Esophagus squamous epithelium (tissue), 5 donors: Measurements from ENCODE around the gene LAMTOR2. TPM values are rescaled to one million over a fixed set of nuclear protein-coding genes. Genes with fewer than 3 reads are reported as not detected.
A peak's percentile ranks its signal among the peaks of the same experiment; 100 is the strongest.

Experiments
- DNase-seq: peaks from one replicate; lab custom pipeline; 2025; lab: John Stamatoyannopoulos, UW
- H3K27ac ChIP-seq, 4 donors: fragments of 200-600 bp; sonication (generic); one replicate each; pipeline ENCODE4 v1.5.1; 2016 to 2019; ENCODE audit warnings: mild to moderate bottlenecking in 1 of 4
- H3K27me3 ChIP-seq, 4 donors: fragments of 200-600 bp; sonication (generic); 1 replicate in 3 of 4; 2 replicates in 1 of 4; pipeline versions ENCODE4 v1.5.1 to v1.6.0; 2017 to 2021; ENCODE audit warnings: antibody characterized with exemption in 1 of 4
- H3K36me3 ChIP-seq, 3 donors: fragments of 200-600 bp; sonication (generic); one replicate each; pipeline ENCODE4 v1.5.1; 2016 to 2019
- H3K4me1 ChIP-seq, 3 donors: fragments of 200-600 bp; sonication (generic); one replicate each; pipeline ENCODE4 v1.5.1; 2017 to 2019
- H3K4me3 ChIP-seq, 4 donors: fragments of 200-600 bp; sonication (generic); 1 replicate in 3 of 4; 2 replicates in 1 of 4; pipeline ENCODE4 v1.5.1; 2016 to 2019; ENCODE audit warnings: mild to moderate bottlenecking in 2 of 4, moderate library complexity in 1 of 4
- H3K9me3 ChIP-seq, 3 donors: fragments of 200-600 bp; sonication (generic); one replicate each; pipeline ENCODE4 v1.5.1; 2016 to 2019
- POLR2A ChIP-seq, 4 donors: fragments of 450-650 bp; IDR thresholded peaks; one replicate each; pipeline ENCODE4 v1.6.1; 2017; ENCODE audit warnings: antibody characterized with exemption in 4 of 4, mild to moderate bottlenecking in 4 of 4, moderate library complexity in 3 of 4
- WGBS, 2 donors: methylation state at CpG; one replicate each; pipeline ENCODE4 v1.1.5; 2018; 5-methylcytosine and 5-hydroxymethylcytosine counted together
- intact Hi-C: fragments of 100-400 bp; cut with DNase I; formaldehyde crosslinking; loops from one replicate; pipeline ENCODE4 v1.15.0; 2022
- total RNA-seq, 4 donors: library from RNA; depleted of rRNA; stranded (reverse); fragments of >200 nt; gene quantifications; one replicate each; pipeline ENCODE4 v1.1.0, GENCODE V29; 2016
- TF ChIP-seq, protein P1 (sequence below), 6 experiments: fragments of 450-650 bp in 4 of 6; fragments of 200-600 bp in 2 of 6; sonication (generic) in 2 of 6; IDR thresholded peaks; one replicate each; pipeline ENCODE4 v1.5.1; 2016 to 2019; ENCODE audit warnings: antibody characterized with exemption in 6 of 6, mild to moderate bottlenecking in 4 of 6, moderate library complexity in 4 of 6
- donor health status: DM: yes; HTN: yes; CAD: no.

Gene LAMTOR2
- total RNA-seq, 4 donors from 2014 or later: 41.4 to 67.1 (median 53.3) TPM

DNA sequence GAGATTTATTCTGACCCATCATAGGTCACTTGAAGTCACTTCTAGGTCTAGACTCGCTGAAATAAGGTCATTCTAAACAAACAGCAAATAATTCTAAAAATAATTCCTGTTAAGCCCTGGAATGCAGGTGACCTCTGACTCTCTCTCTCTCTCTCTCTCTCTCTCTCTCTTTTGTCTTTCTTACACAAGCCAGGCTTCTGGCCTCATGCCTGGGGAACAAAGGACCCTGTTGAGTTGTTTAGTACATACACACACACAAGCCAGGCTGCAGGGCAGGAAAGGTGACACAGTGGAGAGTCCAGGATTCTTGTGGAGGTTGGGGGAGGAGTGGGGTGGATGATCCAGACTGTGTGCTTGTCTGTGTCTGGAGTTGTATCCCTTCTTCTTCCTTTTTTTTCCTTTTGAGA, 31.7 kb downstream of the LAMTOR2 start:
- Histone ChIP-seq H3K27ac (no peak overlapping the region), H3K9me3 (no peaks in the 10 kb centered on the region), H3K36me3 (no peaks in the 10 kb centered on the region), H3K4me1 (peaks cover 10 to 36% (median 11%) of the 10 kb centered on the region in 3 donors), H3K27me3 (peaks cover 0 to 6% (median 0%) of the 10 kb centered on the region in 4 donors), H3K4me3 (no peak overlapping the region)
- intact Hi-C loops: no loop called here
- TF ChIP-seq POLR2A (IDR thresholded peaks at IDR 0.05): no peak
- TF ChIP-seq, protein P1, sequence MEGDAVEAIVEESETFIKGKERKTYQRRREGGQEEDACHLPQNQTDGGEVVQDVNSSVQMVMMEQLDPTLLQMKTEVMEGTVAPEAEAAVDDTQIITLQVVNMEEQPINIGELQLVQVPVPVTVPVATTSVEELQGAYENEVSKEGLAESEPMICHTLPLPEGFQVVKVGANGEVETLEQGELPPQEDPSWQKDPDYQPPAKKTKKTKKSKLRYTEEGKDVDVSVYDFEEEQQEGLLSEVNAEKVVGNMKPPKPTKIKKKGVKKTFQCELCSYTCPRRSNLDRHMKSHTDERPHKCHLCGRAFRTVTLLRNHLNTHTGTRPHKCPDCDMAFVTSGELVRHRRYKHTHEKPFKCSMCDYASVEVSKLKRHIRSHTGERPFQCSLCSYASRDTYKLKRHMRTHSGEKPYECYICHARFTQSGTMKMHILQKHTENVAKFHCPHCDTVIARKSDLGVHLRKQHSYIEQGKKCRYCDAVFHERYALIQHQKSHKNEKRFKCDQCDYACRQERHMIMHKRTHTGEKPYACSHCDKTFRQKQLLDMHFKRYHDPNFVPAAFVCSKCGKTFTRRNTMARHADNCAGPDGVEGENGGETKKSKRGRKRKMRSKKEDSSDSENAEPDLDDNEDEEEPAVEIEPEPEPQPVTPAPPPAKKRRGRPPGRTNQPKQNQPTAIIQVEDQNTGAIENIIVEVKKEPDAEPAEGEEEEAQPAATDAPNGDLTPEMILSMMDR (IDR thresholded peaks at IDR 0.05): no peak
- no peak for DNase-seq
- WGBS, 2 donors: 14 to 22% methylated on average over 1 of the region's 1 CpG

DNA sequence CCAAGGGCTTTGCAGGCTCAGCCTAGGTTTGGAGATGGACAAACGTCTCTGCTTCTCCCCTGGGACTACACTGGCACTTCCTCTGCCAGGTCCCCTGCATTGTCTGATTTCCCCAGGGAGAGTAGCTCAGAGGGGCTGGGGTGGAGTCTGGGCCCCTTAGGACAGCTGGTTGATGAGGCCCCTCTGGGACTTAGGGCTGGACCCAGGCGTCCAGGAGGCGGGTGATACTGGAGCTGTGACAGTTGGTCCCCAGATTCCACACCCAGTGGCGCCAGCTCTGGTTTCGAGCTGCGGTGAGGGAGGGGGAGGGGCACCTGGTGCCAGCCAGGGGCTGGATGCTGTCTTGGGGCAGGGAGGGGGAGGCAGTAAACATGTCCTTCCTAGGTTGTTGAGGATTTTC, 35.1 kb downstream of the LAMTOR2 start:
- H3K4me1 ChIP-seq: peaks cover 0 to 13% (median 5%) of the 10 kb centered on the region in 3 donors
- intact Hi-C loops: loop anchor here (5.0 kb wide), 1 partner anchor 138 kb away; no protein-coding TSS in a partner anchor
- WGBS, 2 donors: 40 to 67% methylated on average over 1 to 2 of the region's 6 CpGs

DNA sequence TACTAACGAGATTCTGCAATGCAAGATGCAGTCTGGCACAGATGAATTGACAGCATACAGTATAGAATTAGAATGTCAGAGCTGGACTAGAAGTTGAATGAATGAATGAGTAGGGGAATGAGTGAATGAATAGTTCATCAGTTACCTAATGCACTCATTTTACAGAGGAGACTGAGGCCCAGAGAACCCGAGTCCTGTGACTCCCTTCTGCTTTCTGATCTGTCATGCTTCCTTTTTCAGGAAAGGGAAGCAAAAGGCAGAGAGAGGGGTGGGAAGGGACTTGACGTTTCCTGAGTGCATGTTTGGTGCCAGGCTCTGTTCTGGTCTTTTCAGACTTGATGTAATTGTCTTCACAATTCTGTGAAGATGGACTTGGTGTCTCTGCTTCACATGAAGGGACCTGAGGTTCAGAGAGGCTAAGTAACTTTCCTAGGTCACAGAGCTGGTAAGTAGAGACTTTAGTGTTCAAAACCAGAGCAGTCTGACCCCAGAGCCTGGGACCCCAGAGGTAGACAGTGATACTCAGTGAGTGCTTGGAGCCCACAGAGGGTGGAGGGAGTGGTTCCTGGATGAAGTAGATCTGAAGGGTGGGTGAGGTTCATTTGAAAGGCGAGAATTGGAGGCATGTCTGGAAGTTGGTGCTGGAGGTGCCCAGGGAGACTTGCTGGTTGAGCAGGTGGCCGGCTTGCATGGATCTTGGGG, 35.7 kb downstream of the LAMTOR2 start:
- Histone ChIP-seq H3K4me3 (no peak overlapping the region), H3K27me3 (no peaks in the 10 kb centered on the region), H3K36me3 (no peaks in the 10 kb centered on the region), H3K9me3 (no peaks in the 10 kb centered on the region), H3K4me1 (peaks cover 0 to 14% (median 8%) of the 10 kb centered on the region in 3 donors), H3K27ac (peak overlapping the region in 1 of 4 donors; percentile 22)
- WGBS, 2 donors: 23 to 42% methylated on average over 4 to 5 of the region's 5 CpGs
- no peak for TF ChIP-seq POLR2A (IDR thresholded peaks at IDR 0.05)
- TF ChIP-seq, protein P1 (IDR thresholded peaks at IDR 0.05): no peak
- no peak for DNase-seq
- intact Hi-C loops: loop anchor here (5.0 kb wide), 1 partner anchor 137 kb away; no protein-coding TSS in a partner anchor

More for the DNA sequence above, 35.1 kb downstream of the LAMTOR2 start:
- H3K9me3 ChIP-seq: no peaks in the 10 kb centered on the region
- peak overlapping the region in 1 of 4 donors; percentile 22 for H3K27ac ChIP-seq
- H3K4me3 ChIP-seq: no peak overlapping the region
- no peaks in the 10 kb centered on the region for H3K27me3 ChIP-seq
- H3K36me3 ChIP-seq: no peaks in the 10 kb centered on the region
- TF ChIP-seq, protein P1 (IDR thresholded peaks at IDR 0.05): no peak
- no peak for TF ChIP-seq POLR2A (IDR thresholded peaks at IDR 0.05)
- no peak for DNase-seq

DNA sequence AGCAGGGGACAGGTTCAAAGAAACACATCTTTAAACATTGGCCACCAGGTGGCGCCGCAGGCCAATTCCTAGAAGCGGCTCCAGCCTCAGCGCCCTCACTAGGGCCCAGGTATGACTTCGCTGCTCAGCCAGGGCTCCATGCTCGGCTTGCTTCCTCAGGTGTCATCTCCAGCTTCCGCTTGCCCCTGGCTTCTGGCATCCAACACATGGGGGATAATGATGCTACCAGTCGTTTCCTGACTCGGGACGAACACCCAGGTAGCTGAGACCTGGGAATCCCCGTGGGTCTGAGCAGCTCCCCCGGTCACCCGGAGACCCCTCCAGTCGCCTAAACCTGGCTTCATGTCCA, 36.2 kb downstream of the LAMTOR2 start:
- Histone ChIP-seq H3K4me3 (no peak overlapping the region), H3K36me3 (no peaks in the 10 kb centered on the region), H3K4me1 (peaks cover 0 to 19% (median 14%) of the 10 kb centered on the region in 3 donors), H3K27ac (no peak overlapping the region), H3K27me3 (no peaks in the 10 kb centered on the region), H3K9me3 (no peaks in the 10 kb centered on the region)
- TF ChIP-seq, protein P1 (IDR thresholded peaks at IDR 0.05): peak; percentile 85 to 92 (median 88)
- no peak for TF ChIP-seq POLR2A (IDR thresholded peaks at IDR 0.05)
- intact Hi-C loops: loop anchor here (5.0 kb wide), 1 partner anchor 136 kb away; no protein-coding TSS in a partner anchor
- 11 to 63% methylated on average over 7 to 10 of the region's 14 CpGs for WGBS, 2 donors
- no peak for DNase-seq

DNA sequence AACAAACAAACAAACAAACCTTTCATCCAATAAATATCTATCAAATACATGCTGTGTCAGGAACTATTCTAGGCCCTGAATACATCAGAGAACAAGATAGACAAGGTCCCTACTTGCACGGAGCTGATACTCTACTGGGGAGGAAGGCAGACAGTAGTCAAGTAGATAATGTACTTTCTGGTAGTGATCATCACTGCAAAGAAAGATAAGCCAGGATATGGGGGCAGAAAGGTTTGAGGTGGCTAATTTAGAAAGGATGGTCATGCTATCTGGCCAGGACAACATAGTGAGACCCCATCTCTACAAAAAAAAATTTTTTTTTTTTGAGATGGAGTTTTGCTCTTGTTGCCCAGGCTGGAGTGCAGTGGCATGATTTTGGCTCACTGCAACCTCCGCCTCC, 37.0 kb downstream of the LAMTOR2 start:
- TF ChIP-seq POLR2A (IDR thresholded peaks at IDR 0.05): no peak
- TF ChIP-seq, protein P1 (IDR thresholded peaks at IDR 0.05): no peak
- Histone ChIP-seq H3K36me3 (no peaks in the 10 kb centered on the region), H3K27ac (no peak overlapping the region), H3K9me3 (no peaks in the 10 kb centered on the region), H3K27me3 (no peaks in the 10 kb centered on the region), H3K4me1 (peaks cover 3 to 21% (median 21%) of the 10 kb centered on the region in 3 donors), H3K4me3 (no peak overlapping the region)
- 67 to 69% methylated on average over 2 of the region's 2 CpGs for WGBS, 2 donors
- intact Hi-C loops: loop anchor here (5.0 kb wide), 1 partner anchor 136 kb away; no protein-coding TSS in a partner anchor
- no peak for DNase-seq
